Measurements from ENCODE around the gene FCHSD1. TPM values are rescaled to one million over a fixed set of nuclear protein-coding genes. Genes with fewer than 3 reads are reported as not detected.

The FCHSD1 gene
- total RNA-seq, 1 experiment from 2014 or later = 19.3 TPM

GRCh38 chr5:141691867-141692532 is 40.8 kb upstream of the FCHSD1 start:
- no peaks in the 10 kb centered on the region for H3K9me2 ChIP-seq (replicated peaks; ENCODE audit: insufficient read depth, low read length)
- H3K4me3 ChIP-seq (ENCODE audit: low read length) = no peak overlapping the region; the same call in 1 of the 2 replicates
- H3K27ac ChIP-seq (ENCODE audit: low read length) = no peak overlapping the region
- no peak overlapping the region for H3K9ac ChIP-seq (ENCODE audit: low read length)
- H3K4me2 ChIP-seq (ENCODE audit: low read depth, low read length, poor library complexity, severe bottlenecking) = peak overlapping the region; percentile 53
- no peaks in the 10 kb centered on the region for H3K9me3 ChIP-seq (ENCODE audit: low read length)
- no peak overlapping the region for H2AFZ ChIP-seq (ENCODE audit: low read length)
- H3K27me3 ChIP-seq (ENCODE audit: low read length) = no peaks in the 10 kb centered on the region
- no peaks in the 10 kb centered on the region for H3K36me3 ChIP-seq (ENCODE audit: insufficient read depth, low read length)
- no peaks in the 10 kb centered on the region for H3K79me2 ChIP-seq (ENCODE audit: low read length)
- no peaks in the 10 kb centered on the region for H4K20me1 ChIP-seq (ENCODE audit: insufficient read depth, low read depth, low read length)
- DNase-seq = peak; percentile 93
- H3K4me1 ChIP-seq (ENCODE audit: low read length) = peaks cover 27% of the 10 kb centered on the region

- DNase-seq = no peak
- Histone ChIP-seq H3K9me3 (ENCODE audit: low read length) (no peaks in the 10 kb centered on the region), H2AFZ (ENCODE audit: low read length) (no peak overlapping the region), H3K9ac (ENCODE audit: low read length) (no peak overlapping the region), H3K27ac (ENCODE audit: low read length) (no peak overlapping the region), H3K4me3 (ENCODE audit: low read length) (no peak overlapping the region), H4K20me1 (ENCODE audit: insufficient read depth, low read depth, low read length) (no peaks in the 10 kb centered on the region), H3K79me2 (ENCODE audit: low read length) (no peaks in the 10 kb centered on the region), H3K4me2 (ENCODE audit: low read depth, low read length, poor library complexity, severe bottlenecking) (no peak overlapping the region), H3K36me3 (ENCODE audit: insufficient read depth, low read length) (no peaks in the 10 kb centered on the region), H3K27me3 (ENCODE audit: low read length) (no peaks in the 10 kb centered on the region), H3K9me2 (replicated peaks; ENCODE audit: insufficient read depth, low read length) (no peaks in the 10 kb centered on the region), H3K4me1 (ENCODE audit: low read length) (peaks cover 27% of the 10 kb centered on the region)
These were observed 40.2 kb upstream of the FCHSD1 start for GRCh38 chr5:141691286-141691866.

GRCh38 chr5:141686648-141687416 is 35.6 kb upstream of the FCHSD1 start:
- DNase-seq = no peak
- Histone ChIP-seq H2AFZ (ENCODE audit: low read length) (no peak overlapping the region), H3K9me2 (replicated peaks; ENCODE audit: insufficient read depth, low read length) (no peaks in the 10 kb centered on the region)

GRCh38 chr5:141685591-141685990 is 34.4 kb upstream of the FCHSD1 start:
- H3K36me3 ChIP-seq (ENCODE audit: insufficient read depth, low read length) = no peaks in the 10 kb centered on the region
- H3K4me1 ChIP-seq (ENCODE audit: low read length) = no peaks in the 10 kb centered on the region
- H3K4me3 ChIP-seq (ENCODE audit: low read length) = no peak overlapping the region
- H3K79me2 ChIP-seq (ENCODE audit: low read length) = no peaks in the 10 kb centered on the region
- no peak overlapping the region for H3K4me2 ChIP-seq (ENCODE audit: low read depth, low read length, poor library complexity, severe bottlenecking)
- no peak overlapping the region for H2AFZ ChIP-seq (ENCODE audit: low read length)
- no peaks in the 10 kb centered on the region for H3K27me3 ChIP-seq (ENCODE audit: low read length)
- H4K20me1 ChIP-seq (ENCODE audit: insufficient read depth, low read depth, low read length) = no peaks in the 10 kb centered on the region
- H3K9me3 ChIP-seq (ENCODE audit: low read length) = no peaks in the 10 kb centered on the region
- no peak overlapping the region for H3K9ac ChIP-seq (ENCODE audit: low read length)
- no peak for DNase-seq
- no peak overlapping the region for H3K27ac ChIP-seq (ENCODE audit: low read length)
- H3K9me2 ChIP-seq (replicated peaks; ENCODE audit: insufficient read depth, low read length) = no peaks in the 10 kb centered on the region

More at GRCh38 chr5:141686648-141687416, 35.6 kb upstream of the FCHSD1 start:
- Histone ChIP-seq H3K9me3 (ENCODE audit: low read length) (no peaks in the 10 kb centered on the region), H3K27me3 (ENCODE audit: low read length) (no peaks in the 10 kb centered on the region), H3K27ac (ENCODE audit: low read length) (no peak overlapping the region), H3K9ac (ENCODE audit: low read length) (no peak overlapping the region), H3K36me3 (ENCODE audit: insufficient read depth, low read length) (no peaks in the 10 kb centered on the region), H3K4me1 (ENCODE audit: low read length) (no peaks in the 10 kb centered on the region), H3K79me2 (ENCODE audit: low read length) (no peaks in the 10 kb centered on the region), H3K4me3 (ENCODE audit: low read length) (no peak overlapping the region), H3K4me2 (ENCODE audit: low read depth, low read length, poor library complexity, severe bottlenecking) (no peak overlapping the region), H4K20me1 (ENCODE audit: insufficient read depth, low read depth, low read length) (no peaks in the 10 kb centered on the region)

- H3K36me3 ChIP-seq (ENCODE audit: insufficient read depth, low read length) = no peaks in the 10 kb centered on the region
- no peak overlapping the region for H3K4me2 ChIP-seq (ENCODE audit: low read depth, low read length, poor library complexity, severe bottlenecking)
- DNase-seq = no peak
- H3K4me3 ChIP-seq (ENCODE audit: low read length) = no peak overlapping the region
- H2AFZ ChIP-seq (ENCODE audit: low read length) = no peak overlapping the region
- H3K9me2 ChIP-seq (replicated peaks; ENCODE audit: insufficient read depth, low read length) = no peaks in the 10 kb centered on the region
- H3K4me1 ChIP-seq (ENCODE audit: low read length) = no peaks in the 10 kb centered on the region
- H4K20me1 ChIP-seq (ENCODE audit: insufficient read depth, low read depth, low read length) = no peaks in the 10 kb centered on the region
- H3K9me3 ChIP-seq (ENCODE audit: low read length) = no peaks in the 10 kb centered on the region
- no peak overlapping the region for H3K9ac ChIP-seq (ENCODE audit: low read length)
- H3K79me2 ChIP-seq (ENCODE audit: low read length) = no peaks in the 10 kb centered on the region
- no peaks in the 10 kb centered on the region for H3K27me3 ChIP-seq (ENCODE audit: low read length)
- no peak overlapping the region for H3K27ac ChIP-seq (ENCODE audit: low read length)
These were observed 32.5 kb upstream of the FCHSD1 start for GRCh38 chr5:141683596-141684141.

- Histone ChIP-seq H3K9me3 (ENCODE audit: low read length) (no peaks in the 10 kb centered on the region), H3K4me2 (ENCODE audit: low read depth, low read length, poor library complexity, severe bottlenecking) (no peak within 1 kb of the TSS), H3K9ac (ENCODE audit: low read length) (no peak within 1 kb of the TSS), H4K20me1 (ENCODE audit: insufficient read depth, low read depth, low read length) (no peaks in the 10 kb centered on the region), H3K79me2 (ENCODE audit: low read length) (no peaks in the 10 kb centered on the region), H3K4me3 (ENCODE audit: low read length) (no peak within 1 kb of the TSS), H3K36me3 (ENCODE audit: insufficient read depth, low read length) (no peaks in the 10 kb centered on the region), H3K4me1 (ENCODE audit: low read length) (no peaks in the 10 kb centered on the region), H2AFZ (ENCODE audit: low read length) (no peak within 1 kb of the TSS), H3K27ac (ENCODE audit: low read length) (no peak within 1 kb of the TSS), H3K9me2 (replicated peaks; ENCODE audit: insufficient read depth, low read length) (no peaks in the 10 kb centered on the region), H3K27me3 (ENCODE audit: low read length) (no peaks in the 10 kb centered on the region)
- DNase-seq = no peak
These were observed 30.8 kb upstream of the FCHSD1 start, which contains the start of gene ARAP3 for GRCh38 chr5:141681695-141682641. Gene ARAP3 (minus strand): TSS chr5:141682230. CDS start chr5:141680486, 1,744 bp downstream.

GRCh38 chr5:141681295-141681694 is 30.1 kb upstream of the FCHSD1 start:
- no peak overlapping the region for H3K9ac ChIP-seq (ENCODE audit: low read length)
- no peak for DNase-seq
- no peak overlapping the region for H3K27ac ChIP-seq (ENCODE audit: low read length)
- no peak overlapping the region for H3K4me3 ChIP-seq (ENCODE audit: low read length)
- no peaks in the 10 kb centered on the region for H3K9me3 ChIP-seq (ENCODE audit: low read length)
- no peaks in the 10 kb centered on the region for H4K20me1 ChIP-seq (ENCODE audit: insufficient read depth, low read depth, low read length)
- no peak overlapping the region for H3K4me2 ChIP-seq (ENCODE audit: low read depth, low read length, poor library complexity, severe bottlenecking)
- no peaks in the 10 kb centered on the region for H3K79me2 ChIP-seq (ENCODE audit: low read length)
- no peaks in the 10 kb centered on the region for H3K36me3 ChIP-seq (ENCODE audit: insufficient read depth, low read length)
- no peaks in the 10 kb centered on the region for H3K27me3 ChIP-seq (ENCODE audit: low read length)
- H3K4me1 ChIP-seq (ENCODE audit: low read length) = no peaks in the 10 kb centered on the region
- no peaks in the 10 kb centered on the region for H3K9me2 ChIP-seq (replicated peaks; ENCODE audit: insufficient read depth, low read length)
- H2AFZ ChIP-seq (ENCODE audit: low read length) = no peak overlapping the region
